ENCODE measurements around the gene DBH. TPM values are rescaled to one million over a fixed set of nuclear protein-coding genes. Genes with fewer than 3 reads are reported as not detected.

Gene DBH
- total and polyA plus RNA-seq, 2 donors (not counting 3 experiments of a cell fraction or from before 2014, with no cell fraction given) = not detected

DNA sequence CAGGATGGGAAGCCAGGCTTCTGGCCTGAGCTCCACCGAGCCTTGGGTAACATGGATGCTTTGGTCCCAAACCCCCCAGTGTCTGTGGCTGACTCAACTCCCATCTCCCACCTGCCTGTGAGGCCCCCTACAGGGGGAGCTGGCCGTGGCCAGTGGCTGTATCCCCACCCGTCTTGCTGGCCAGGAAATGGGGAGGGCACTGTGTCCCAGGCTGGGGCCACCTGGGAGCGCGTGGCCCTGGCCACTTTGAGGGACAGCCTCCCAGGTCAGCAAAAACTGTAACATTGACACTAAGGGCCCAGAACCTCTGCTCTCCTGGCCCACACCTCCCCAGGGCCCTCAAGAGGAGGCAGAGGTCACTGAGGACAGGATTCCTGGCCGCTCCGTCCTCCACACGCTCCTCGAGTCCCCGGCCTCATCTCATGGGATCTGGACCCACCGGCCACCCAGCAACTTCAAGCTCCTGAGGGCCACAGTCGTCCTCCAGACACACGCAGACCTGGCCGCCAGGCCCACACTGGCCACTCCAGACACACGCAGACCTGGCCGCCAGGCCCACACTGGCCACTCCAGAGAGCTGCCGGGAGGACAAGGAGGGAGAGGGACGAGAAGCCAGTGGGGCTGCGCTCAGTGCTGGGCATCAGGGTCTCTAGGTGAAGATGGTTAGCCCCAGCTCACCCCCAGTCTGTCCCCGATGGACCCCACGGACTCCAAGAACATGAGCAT is 44.2 kb downstream of the DBH start:
- ChIA-PET POLR2A (no interaction called here), CTCF (no interaction called here)
- Histone ChIP-seq H3K4me1 (ENCODE audit: control insufficient read depth, extremely low read depth, insufficient read depth, low read length) (peaks cover 6% of the 10 kb centered on the region), H3K79me2 (ENCODE audit: control insufficient read depth, insufficient read depth, low read length) (no peaks in the 10 kb centered on the region), H3K27me3 (ENCODE audit: control insufficient read depth in 2 of 2, insufficient read depth in 2 of 2, low read length in 2 of 2) (peaks cover 0 to 5% of the 10 kb centered on the region in 2 experiments), H3K36me3 (ENCODE audit: control insufficient read depth in 2 of 2, extremely low read depth in 1 of 2, insufficient read depth in 2 of 2, low read length in 2 of 2) (no peaks in the 10 kb centered on the region), H3K9ac (replicated peaks; ENCODE audit: extremely low read depth, insufficient read depth, low read length) (no peak overlapping the region), H3K4me3 (replicated peaks in 1 of 3; ENCODE audit: insufficient read depth in 1 of 3, low read depth in 1 of 3, low read length in 3 of 3) (no peak overlapping the region), H3K9me3 (replicated peaks; ENCODE audit: control insufficient read depth, insufficient read depth, low read length) (no peaks in the 10 kb centered on the region), H2AFZ (ENCODE audit: low read depth, low read length) (no peak overlapping the region), H3K4me2 (ENCODE audit: insufficient read depth, low read length) (no peak overlapping the region), H3K9me1 (replicated peaks; ENCODE audit: control insufficient read depth, extremely low read depth, insufficient read depth, low read length) (no peaks in the 10 kb centered on the region), H3K27ac (ENCODE audit: insufficient read depth, low read depth, low read length) (no peak overlapping the region), H4K20me1 (replicated peaks; ENCODE audit: control insufficient read depth, extremely low read depth, insufficient read depth, low read length) (no peaks in the 10 kb centered on the region)
- intact Hi-C loops (cut with micrococcal nuclease) = no loop called here
- no peak for TF ChIP-seq GATA2 (IDR thresholded peaks at IDR 0.05; ENCODE audit: insufficient read depth, insufficient read length, low read depth, low read length)
- TF ChIP-seq POLR2A (IDR thresholded peaks at IDR 0.05; ENCODE audit: low read depth, low read length) = no peak
- no peak for TF ChIP-seq MYC (IDR thresholded peaks at IDR 0.05; ENCODE audit: low read depth, low read length)
- TF ChIP-seq JUN (IDR thresholded peaks at IDR 0.05; ENCODE audit: borderline replicate concordance, insufficient read depth, insufficient read length, low read depth) = no peak
- TF ChIP-seq, protein P1, sequence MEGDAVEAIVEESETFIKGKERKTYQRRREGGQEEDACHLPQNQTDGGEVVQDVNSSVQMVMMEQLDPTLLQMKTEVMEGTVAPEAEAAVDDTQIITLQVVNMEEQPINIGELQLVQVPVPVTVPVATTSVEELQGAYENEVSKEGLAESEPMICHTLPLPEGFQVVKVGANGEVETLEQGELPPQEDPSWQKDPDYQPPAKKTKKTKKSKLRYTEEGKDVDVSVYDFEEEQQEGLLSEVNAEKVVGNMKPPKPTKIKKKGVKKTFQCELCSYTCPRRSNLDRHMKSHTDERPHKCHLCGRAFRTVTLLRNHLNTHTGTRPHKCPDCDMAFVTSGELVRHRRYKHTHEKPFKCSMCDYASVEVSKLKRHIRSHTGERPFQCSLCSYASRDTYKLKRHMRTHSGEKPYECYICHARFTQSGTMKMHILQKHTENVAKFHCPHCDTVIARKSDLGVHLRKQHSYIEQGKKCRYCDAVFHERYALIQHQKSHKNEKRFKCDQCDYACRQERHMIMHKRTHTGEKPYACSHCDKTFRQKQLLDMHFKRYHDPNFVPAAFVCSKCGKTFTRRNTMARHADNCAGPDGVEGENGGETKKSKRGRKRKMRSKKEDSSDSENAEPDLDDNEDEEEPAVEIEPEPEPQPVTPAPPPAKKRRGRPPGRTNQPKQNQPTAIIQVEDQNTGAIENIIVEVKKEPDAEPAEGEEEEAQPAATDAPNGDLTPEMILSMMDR (IDR thresholded peaks at IDR 0.05; ENCODE audit: extremely low read depth in 1 of 2, insufficient read depth in 1 of 2, low read depth in 1 of 2, low read length in 2 of 2) = no peak
- no peak for TF ChIP-seq FOS (IDR thresholded peaks at IDR 0.05; ENCODE audit: borderline replicate concordance, insufficient read depth, low read length)
- no peak for TF ChIP-seq POLR2AphosphoS5 (IDR thresholded peaks at IDR 0.05; ENCODE audit: insufficient read depth, low read depth, low read length)
- no peak for TF ChIP-seq EZH2 (IDR thresholded peaks at IDR 0.05; ENCODE audit: borderline replicate concordance, low read depth, low read length, severe bottlenecking)
- TF ChIP-seq, protein P2, sequence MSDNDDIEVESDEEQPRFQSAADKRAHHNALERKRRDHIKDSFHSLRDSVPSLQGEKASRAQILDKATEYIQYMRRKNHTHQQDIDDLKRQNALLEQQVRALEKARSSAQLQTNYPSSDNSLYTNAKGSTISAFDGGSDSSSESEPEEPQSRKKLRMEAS (IDR thresholded peaks at IDR 0.05; ENCODE audit: insufficient read depth, insufficient read length) = no peak
- FAIRE-seq (no peak), DNase-seq (ENCODE audit: low read depth, low spot score) (no peak)
- dilution Hi-C loops (cut with MboI; ENCODE audit: extremely low pct_ligation_motif_present, low sequenced_read_pairs) = no loop called here
- no TSS peak for BruUV-seq (replicated peaks)

Measured in endothelial cell of umbilical vein (primary cell).